Neural cell (in vitro differentiated cells): ENCODE data around the gene CAMK2A.

ENCODE experiments used
- TAF1 ChIP-seq: IDR thresholded peaks from 2 replicates; pipeline ENCODE4 v1.6.1; 2012; ENCODE audit warnings: low read depth
- TF ChIP-seq, protein P1 (sequence below): fragments of 450-650 bp; IDR thresholded peaks from 2 replicates; pipeline ENCODE4 v1.5.1; 2014; ENCODE audit warnings: antibody characterized with exemption, mild to moderate bottlenecking, moderate library complexity; ENCODE audit not compliant: poor library complexity, severe bottlenecking
- TF ChIP-seq, protein P2 (sequence below): IDR thresholded peaks from 2 replicates; pipeline ENCODE4 v1.6.1; 2012; ENCODE audit warnings: borderline replicate concordance

DNA sequence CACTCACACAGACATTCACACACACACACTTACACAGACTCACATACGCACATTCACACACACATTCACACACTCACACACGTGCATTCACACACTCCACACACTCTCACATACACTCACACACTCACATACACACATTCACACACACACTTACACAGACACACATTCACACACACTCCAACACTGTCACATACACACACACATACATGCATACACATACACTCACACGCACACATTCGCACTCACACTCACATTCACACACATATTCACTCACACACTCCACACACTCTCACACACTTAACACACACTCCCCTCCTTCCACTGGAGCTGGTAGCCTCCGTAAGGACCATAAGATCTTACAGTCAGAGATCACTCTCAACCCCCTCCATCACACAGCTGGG lies 26.2 kb downstream of the CAMK2A start:
- no peak for TF ChIP-seq TAF1
- TF ChIP-seq, protein P1, sequence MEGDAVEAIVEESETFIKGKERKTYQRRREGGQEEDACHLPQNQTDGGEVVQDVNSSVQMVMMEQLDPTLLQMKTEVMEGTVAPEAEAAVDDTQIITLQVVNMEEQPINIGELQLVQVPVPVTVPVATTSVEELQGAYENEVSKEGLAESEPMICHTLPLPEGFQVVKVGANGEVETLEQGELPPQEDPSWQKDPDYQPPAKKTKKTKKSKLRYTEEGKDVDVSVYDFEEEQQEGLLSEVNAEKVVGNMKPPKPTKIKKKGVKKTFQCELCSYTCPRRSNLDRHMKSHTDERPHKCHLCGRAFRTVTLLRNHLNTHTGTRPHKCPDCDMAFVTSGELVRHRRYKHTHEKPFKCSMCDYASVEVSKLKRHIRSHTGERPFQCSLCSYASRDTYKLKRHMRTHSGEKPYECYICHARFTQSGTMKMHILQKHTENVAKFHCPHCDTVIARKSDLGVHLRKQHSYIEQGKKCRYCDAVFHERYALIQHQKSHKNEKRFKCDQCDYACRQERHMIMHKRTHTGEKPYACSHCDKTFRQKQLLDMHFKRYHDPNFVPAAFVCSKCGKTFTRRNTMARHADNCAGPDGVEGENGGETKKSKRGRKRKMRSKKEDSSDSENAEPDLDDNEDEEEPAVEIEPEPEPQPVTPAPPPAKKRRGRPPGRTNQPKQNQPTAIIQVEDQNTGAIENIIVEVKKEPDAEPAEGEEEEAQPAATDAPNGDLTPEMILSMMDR, result no peak
- TF ChIP-seq, protein P2, sequence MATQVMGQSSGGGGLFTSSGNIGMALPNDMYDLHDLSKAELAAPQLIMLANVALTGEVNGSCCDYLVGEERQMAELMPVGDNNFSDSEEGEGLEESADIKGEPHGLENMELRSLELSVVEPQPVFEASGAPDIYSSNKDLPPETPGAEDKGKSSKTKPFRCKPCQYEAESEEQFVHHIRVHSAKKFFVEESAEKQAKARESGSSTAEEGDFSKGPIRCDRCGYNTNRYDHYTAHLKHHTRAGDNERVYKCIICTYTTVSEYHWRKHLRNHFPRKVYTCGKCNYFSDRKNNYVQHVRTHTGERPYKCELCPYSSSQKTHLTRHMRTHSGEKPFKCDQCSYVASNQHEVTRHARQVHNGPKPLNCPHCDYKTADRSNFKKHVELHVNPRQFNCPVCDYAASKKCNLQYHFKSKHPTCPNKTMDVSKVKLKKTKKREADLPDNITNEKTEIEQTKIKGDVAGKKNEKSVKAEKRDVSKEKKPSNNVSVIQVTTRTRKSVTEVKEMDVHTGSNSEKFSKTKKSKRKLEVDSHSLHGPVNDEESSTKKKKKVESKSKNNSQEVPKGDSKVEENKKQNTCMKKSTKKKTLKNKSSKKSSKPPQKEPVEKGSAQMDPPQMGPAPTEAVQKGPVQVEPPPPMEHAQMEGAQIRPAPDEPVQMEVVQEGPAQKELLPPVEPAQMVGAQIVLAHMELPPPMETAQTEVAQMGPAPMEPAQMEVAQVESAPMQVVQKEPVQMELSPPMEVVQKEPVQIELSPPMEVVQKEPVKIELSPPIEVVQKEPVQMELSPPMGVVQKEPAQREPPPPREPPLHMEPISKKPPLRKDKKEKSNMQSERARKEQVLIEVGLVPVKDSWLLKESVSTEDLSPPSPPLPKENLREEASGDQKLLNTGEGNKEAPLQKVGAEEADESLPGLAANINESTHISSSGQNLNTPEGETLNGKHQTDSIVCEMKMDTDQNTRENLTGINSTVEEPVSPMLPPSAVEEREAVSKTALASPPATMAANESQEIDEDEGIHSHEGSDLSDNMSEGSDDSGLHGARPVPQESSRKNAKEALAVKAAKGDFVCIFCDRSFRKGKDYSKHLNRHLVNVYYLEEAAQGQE, result no peak
